ENCODE data around the gene DUOX2.

The DUOX2 gene

DNA sequence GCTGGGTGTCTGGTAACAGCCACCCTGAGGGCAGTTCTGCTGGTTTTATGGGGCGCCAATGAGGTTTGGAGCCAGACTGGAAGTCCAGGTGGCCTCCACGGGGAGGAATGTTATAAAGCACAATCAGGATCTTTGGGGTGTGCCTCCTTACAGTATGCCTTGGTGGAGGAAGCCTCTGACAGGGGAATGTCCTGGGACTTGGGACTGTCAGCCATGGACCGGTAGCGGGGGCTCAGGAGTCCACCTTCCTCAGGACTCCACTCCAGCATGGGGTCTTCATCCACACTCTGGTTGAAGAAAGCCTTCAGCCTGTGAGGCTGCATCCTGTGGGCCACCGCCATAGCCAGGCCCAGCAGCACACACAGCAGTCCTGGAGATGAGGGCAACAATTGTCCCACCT is 5.0 kb upstream of the DUOX2 start:
- H3K4me1 ChIP-seq (ENCODE audit: control insufficient read depth, insufficient read depth, low read length, unreplicated experiment) = peaks cover 10% of the 10 kb centered on the region
- no peaks in the 10 kb centered on the region for H3K36me3 ChIP-seq (ENCODE audit: insufficient read depth, low read length)
- H3K27ac ChIP-seq (ENCODE audit: low read depth, low read length) = no peak overlapping the region
- no peaks in the 10 kb centered on the region for H3K79me2 ChIP-seq (ENCODE audit: control insufficient read depth, insufficient read depth, low read length, unreplicated experiment)
- H2AFZ ChIP-seq (ENCODE audit: low read length, unreplicated experiment) = no peak overlapping the region
- no peak overlapping the region for H3K4me3 ChIP-seq (ENCODE audit: low read depth, low read length)
- peaks cover 39% of the 10 kb centered on the region for H3K27me3 ChIP-seq (ENCODE audit: insufficient read depth, low read length)

DNA sequence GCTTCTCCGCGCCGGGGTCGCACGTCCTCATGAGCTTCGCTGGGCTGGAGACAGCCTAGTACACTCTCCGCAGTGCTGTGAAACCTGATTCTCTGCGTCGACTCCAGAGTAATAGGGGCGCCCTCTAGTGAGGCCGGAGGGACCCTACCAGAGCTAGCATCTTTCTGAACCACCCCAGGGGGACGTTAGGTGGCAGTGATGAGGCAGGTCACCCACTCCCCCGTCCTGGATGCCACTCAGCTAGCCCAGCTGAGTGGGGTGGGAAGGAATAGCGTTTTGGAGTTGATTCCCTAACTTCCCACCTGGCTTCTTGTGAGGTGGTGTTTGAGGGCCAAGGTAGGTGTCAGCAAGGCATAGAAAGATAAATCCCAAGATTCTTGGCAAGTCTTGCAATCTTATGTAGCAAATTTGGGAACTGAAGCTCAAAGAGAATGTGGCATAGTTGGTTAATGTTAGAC is 4.2 kb upstream of the DUOX2 start:
- Histone ChIP-seq H3K36me3 (ENCODE audit: insufficient read depth, low read length) (no peaks in the 10 kb centered on the region), H3K79me2 (ENCODE audit: control insufficient read depth, insufficient read depth, low read length, unreplicated experiment) (no peaks in the 10 kb centered on the region), H3K4me1 (ENCODE audit: control insufficient read depth, insufficient read depth, low read length, unreplicated experiment) (peaks cover 10% of the 10 kb centered on the region), H3K27me3 (ENCODE audit: insufficient read depth, low read length) (peaks cover 47% of the 10 kb centered on the region), H3K27ac (ENCODE audit: low read depth, low read length) (no peak overlapping the region), H3K4me3 (ENCODE audit: low read depth, low read length) (peak overlapping the region; percentile 42; the same call in 1 of the 2 replicates), H2AFZ (ENCODE audit: low read length, unreplicated experiment) (no peak overlapping the region)

GRCh38 chr15:45117308-45118130 is 3.5 kb upstream of the DUOX2 start:
- no peak overlapping the region for H3K27ac ChIP-seq (ENCODE audit: low read depth, low read length)
- H3K4me1 ChIP-seq (ENCODE audit: control insufficient read depth, insufficient read depth, low read length, unreplicated experiment) = peaks cover 9% of the 10 kb centered on the region
- H3K79me2 ChIP-seq (ENCODE audit: control insufficient read depth, insufficient read depth, low read length, unreplicated experiment) = no peaks in the 10 kb centered on the region
- H3K4me3 ChIP-seq (ENCODE audit: low read depth, low read length) = peak overlapping the region; percentile 42; the same call in 1 of the 2 replicates
- H2AFZ ChIP-seq (ENCODE audit: low read length, unreplicated experiment) = no peak overlapping the region
- peaks cover 54% of the 10 kb centered on the region for H3K27me3 ChIP-seq (ENCODE audit: insufficient read depth, low read length)
- no peaks in the 10 kb centered on the region for H3K36me3 ChIP-seq (ENCODE audit: insufficient read depth, low read length)

DNA sequence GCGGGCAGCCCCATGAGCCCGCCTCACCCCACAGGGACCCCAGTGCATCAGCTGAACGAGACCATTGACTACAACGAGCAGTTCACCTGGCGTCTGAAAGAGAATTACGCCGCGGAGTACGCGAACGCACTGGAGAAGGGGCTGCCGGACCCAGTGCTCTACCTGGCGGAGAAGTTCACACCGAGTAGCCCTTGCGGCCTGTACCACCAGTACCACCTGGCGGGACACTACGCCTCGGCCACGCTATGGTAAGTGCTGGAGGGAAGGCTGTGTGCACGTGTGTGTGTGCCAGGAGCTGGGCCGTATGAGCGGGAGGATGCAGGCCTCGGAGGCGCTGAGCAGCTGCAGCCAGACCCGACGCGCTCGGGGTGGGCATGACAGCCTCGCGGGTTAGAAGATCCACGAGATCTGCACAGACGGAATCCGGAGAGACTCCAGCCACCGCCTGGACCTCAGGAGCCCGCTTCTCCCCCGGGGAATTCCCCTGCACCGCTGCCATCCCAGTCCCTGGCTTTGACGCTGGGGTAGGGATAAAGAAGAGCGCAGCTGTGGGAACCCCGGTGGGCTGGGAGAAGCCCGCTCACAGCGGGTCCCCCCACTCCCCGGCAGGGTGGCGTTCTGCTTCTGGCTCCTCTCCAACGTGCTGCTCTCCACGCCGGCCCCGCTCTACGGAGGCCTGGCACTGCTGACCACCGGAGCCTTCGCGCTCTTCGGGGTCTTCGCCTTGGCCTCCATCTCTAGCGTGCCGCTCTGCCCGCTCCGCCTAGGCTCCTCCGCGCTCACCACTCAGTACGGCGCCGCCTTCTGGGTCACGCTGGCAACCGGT is 2.7 kb upstream of the DUOX2 start:
- H3K79me2 ChIP-seq (ENCODE audit: control insufficient read depth, insufficient read depth, low read length, unreplicated experiment) = no peaks in the 10 kb centered on the region
- H2AFZ ChIP-seq (ENCODE audit: low read length, unreplicated experiment) = no peak overlapping the region
- 0 out of 2 replicates have a peak overlapping the region, but pooled peaks have one; percentile 9 for H3K4me3 ChIP-seq (ENCODE audit: low read depth, low read length)
- peaks cover 62% of the 10 kb centered on the region for H3K27me3 ChIP-seq (ENCODE audit: insufficient read depth, low read length)
- H3K36me3 ChIP-seq (ENCODE audit: insufficient read depth, low read length) = no peaks in the 10 kb centered on the region
- no peak overlapping the region for H3K27ac ChIP-seq (ENCODE audit: low read depth, low read length)
- H3K4me1 ChIP-seq (ENCODE audit: control insufficient read depth, insufficient read depth, low read length, unreplicated experiment) = peaks cover 2% of the 10 kb centered on the region

DNA sequence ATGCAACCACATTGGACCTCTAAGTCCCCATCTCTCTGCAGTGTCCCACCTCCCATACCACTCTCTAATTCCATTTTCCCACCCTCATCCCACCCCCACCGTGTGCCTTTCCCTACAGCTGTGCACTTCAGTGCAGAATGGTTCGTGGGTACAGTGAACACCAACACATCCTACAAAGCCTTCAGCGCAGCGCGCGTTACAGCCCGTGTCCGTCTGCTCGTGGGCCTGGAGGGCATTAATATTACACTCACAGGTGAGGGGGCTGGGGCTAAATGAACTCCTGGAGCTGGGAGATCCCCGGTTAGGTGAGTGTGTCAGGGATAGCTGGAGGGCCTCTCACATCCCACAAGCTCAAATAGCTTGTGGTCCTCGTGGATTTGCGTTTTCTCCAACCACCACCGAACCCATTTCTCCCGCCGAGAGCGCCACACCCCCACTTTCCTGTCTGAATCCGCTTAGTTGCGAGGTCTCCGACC is 2.1 kb upstream of the DUOX2 start:
- Histone ChIP-seq H2AFZ (ENCODE audit: low read length, unreplicated experiment) (no peak overlapping the region), H3K36me3 (ENCODE audit: insufficient read depth, low read length) (no peaks in the 10 kb centered on the region), H3K27ac (ENCODE audit: low read depth, low read length) (no peak overlapping the region), H3K79me2 (ENCODE audit: control insufficient read depth, insufficient read depth, low read length, unreplicated experiment) (no peaks in the 10 kb centered on the region), H3K4me1 (ENCODE audit: control insufficient read depth, insufficient read depth, low read length, unreplicated experiment) (no peaks in the 10 kb centered on the region), H3K27me3 (ENCODE audit: insufficient read depth, low read length) (peaks cover 67% of the 10 kb centered on the region), H3K4me3 (ENCODE audit: low read depth, low read length) (no peak overlapping the region)

DNA sequence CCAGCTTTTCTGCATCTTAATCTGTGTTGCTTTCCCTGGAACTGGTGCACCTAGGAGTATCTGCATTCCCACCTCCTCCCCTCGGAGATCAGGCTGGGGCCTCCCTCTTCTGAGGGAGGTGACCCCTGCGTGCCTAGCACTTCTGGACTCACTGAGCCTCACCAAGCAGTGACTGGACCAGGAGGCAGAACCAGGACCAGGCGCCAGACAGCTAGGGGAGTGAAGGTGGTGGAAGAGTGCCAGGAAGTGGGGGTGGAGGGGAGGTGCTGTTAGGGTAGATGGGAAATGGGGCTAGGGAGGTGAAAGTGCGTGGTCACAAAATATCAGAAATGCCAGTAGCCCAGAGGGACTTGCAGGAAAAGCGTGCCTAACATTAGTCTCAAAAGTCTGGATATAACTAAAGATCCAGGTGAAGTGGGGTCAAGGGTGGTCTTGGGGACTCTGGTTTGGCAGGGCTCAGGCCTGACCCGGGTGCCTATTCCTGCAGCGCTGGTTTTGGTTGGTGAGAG is 1.4 kb upstream of the DUOX2 start:
- Histone ChIP-seq H3K27ac (ENCODE audit: low read depth, low read length) (no peak overlapping the region), H3K27me3 (ENCODE audit: insufficient read depth, low read length) (peaks cover 71% of the 10 kb centered on the region), H2AFZ (ENCODE audit: low read length, unreplicated experiment) (no peak overlapping the region), H3K4me1 (ENCODE audit: control insufficient read depth, insufficient read depth, low read length, unreplicated experiment) (no peaks in the 10 kb centered on the region), H3K79me2 (ENCODE audit: control insufficient read depth, insufficient read depth, low read length, unreplicated experiment) (no peaks in the 10 kb centered on the region), H3K36me3 (ENCODE audit: insufficient read depth, low read length) (no peaks in the 10 kb centered on the region), H3K4me3 (ENCODE audit: low read depth, low read length) (no peak overlapping the region)

GRCh38 chr15:45114751-45115085 is 746 bp upstream of the DUOX2 start:
- peak overlapping the region; percentile 32; the same call in 1 of the 2 replicates for H3K4me3 ChIP-seq (ENCODE audit: low read depth, low read length)
- H3K36me3 ChIP-seq (ENCODE audit: insufficient read depth, low read length) = no peaks in the 10 kb centered on the region
- peaks cover 78% of the 10 kb centered on the region for H3K27me3 ChIP-seq (ENCODE audit: insufficient read depth, low read length)
- no peak overlapping the region for H3K27ac ChIP-seq (ENCODE audit: low read depth, low read length)
- no peak overlapping the region for H2AFZ ChIP-seq (ENCODE audit: low read length, unreplicated experiment)
- no peaks in the 10 kb centered on the region for H3K79me2 ChIP-seq (ENCODE audit: control insufficient read depth, insufficient read depth, low read length, unreplicated experiment)
- H3K4me1 ChIP-seq (ENCODE audit: control insufficient read depth, insufficient read depth, low read length, unreplicated experiment) = no peaks in the 10 kb centered on the region

GRCh38 chr15:45113380-45113990 is 487 bp downstream of the DUOX2 start:
- no peaks in the 10 kb centered on the region for H3K79me2 ChIP-seq (ENCODE audit: control insufficient read depth, insufficient read depth, low read length, unreplicated experiment)
- no peak overlapping the region for H2AFZ ChIP-seq (ENCODE audit: low read length, unreplicated experiment)
- H3K4me3 ChIP-seq (ENCODE audit: low read depth, low read length) = peak overlapping the region; percentile 48; the same call in 1 of the 2 replicates
- no peaks in the 10 kb centered on the region for H3K36me3 ChIP-seq (ENCODE audit: insufficient read depth, low read length)
- H3K4me1 ChIP-seq (ENCODE audit: control insufficient read depth, insufficient read depth, low read length, unreplicated experiment) = no peaks in the 10 kb centered on the region
- no peak overlapping the region for H3K27ac ChIP-seq (ENCODE audit: low read depth, low read length)
- H3K27me3 ChIP-seq (ENCODE audit: insufficient read depth, low read length) = peaks cover 90% of the 10 kb centered on the region

DNA sequence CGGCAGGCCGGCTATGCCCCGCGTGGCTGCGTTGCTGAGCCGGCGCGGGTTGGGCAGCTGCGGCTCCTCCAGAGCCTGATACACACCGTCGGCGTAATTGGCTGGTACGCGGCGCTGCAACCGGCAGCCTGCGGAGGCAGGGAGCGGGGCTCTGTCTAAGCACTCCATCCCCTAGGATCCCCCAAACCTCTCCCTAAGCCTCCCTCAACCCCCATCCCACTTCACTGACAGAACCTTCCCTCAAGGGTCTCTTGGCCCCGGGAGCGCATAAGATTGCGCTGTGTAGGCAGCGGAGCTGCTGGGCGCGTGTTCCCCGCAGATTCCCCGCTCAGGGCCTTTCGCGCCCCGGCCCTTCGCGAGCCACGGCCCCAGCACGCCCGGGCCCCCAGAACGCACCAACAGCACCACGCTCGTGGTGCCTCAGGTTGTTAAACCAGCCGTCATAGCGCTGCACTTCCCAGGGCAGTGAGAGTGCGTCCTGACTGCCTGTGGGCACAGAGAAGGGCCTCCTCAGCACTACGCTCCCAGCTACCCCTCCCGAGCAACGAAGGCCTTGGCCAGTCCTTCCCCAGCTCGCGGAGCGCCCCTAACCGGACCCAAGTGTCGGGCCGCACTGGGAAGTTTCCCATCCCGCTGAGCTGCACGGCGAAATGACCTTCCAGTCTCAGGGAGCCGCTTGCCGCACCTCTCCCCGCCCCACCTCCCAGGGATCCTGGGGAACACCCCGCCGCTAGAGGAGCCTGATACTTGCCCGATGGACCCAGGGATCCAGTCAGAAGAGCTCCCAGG is 1.2 kb downstream of the DUOX2 start:
- H3K4me3 ChIP-seq (ENCODE audit: low read depth, low read length) = peak overlapping the region; percentile 48; the same call in 1 of the 2 replicates
- H3K36me3 ChIP-seq (ENCODE audit: insufficient read depth, low read length) = no peaks in the 10 kb centered on the region
- no peaks in the 10 kb centered on the region for H3K4me1 ChIP-seq (ENCODE audit: control insufficient read depth, insufficient read depth, low read length, unreplicated experiment)
- peaks cover 95% of the 10 kb centered on the region for H3K27me3 ChIP-seq (ENCODE audit: insufficient read depth, low read length)
- no peak overlapping the region for H3K27ac ChIP-seq (ENCODE audit: low read depth, low read length)
- H2AFZ ChIP-seq (ENCODE audit: low read length, unreplicated experiment) = no peak overlapping the region
- no peaks in the 10 kb centered on the region for H3K79me2 ChIP-seq (ENCODE audit: control insufficient read depth, insufficient read depth, low read length, unreplicated experiment)

Measured in ACC112 (cell line).